HG03558 (cell line): ENCODE measurements around the gene BIN2.
"Not testable (repeated sequence)": the region's sequence is repeated elsewhere in the genome, so short reads cannot be mapped to it uniquely, and the experiment has no call there.

Experiments
- ATAC-seq: cut with Tn5 transposase; IDR thresholded peaks from one replicate; pipeline ENCODE4 v1.9.1; 2021; ENCODE audit warnings: moderate number of reproducible peaks; ENCODE audit not compliant: unreplicated experiment; ENCODE audit errors: extremely low read depth

The BIN2 gene

GRCh38 chr12:51318846-51319599 lies 5.0 kb downstream of the BIN2 start:
- no peak for ATAC-seq

- not testable (repeated sequence) for ATAC-seq
These were observed 5.7 kb downstream of the BIN2 start for GRCh38 chr12:51318057-51318806.

GRCh38 chr12:51311389-51311788 lies 12.6 kb downstream of the BIN2 start:
- no peak for ATAC-seq

- ATAC-seq: no peak
These were observed 16.1 kb downstream of the BIN2 start for GRCh38 chr12:51307655-51308593.

GRCh38 chr12:51306507-51306906 lies 17.5 kb downstream of the BIN2 start:
- ATAC-seq: no peak

GRCh38 chr12:51300768-51301167 lies 23.2 kb downstream of the BIN2 start:
- not testable (repeated sequence) for ATAC-seq

GRCh38 chr12:51295651-51296050 lies 28.3 kb downstream of the BIN2 start:
- ATAC-seq: no peak

GRCh38 chr12:51294097-51294496 lies 29.9 kb downstream of the BIN2 start:
- ATAC-seq: not testable (repeated sequence)

GRCh38 chr12:51293696-51294095 lies 30.3 kb downstream of the BIN2 start:
- no peak for ATAC-seq

- not testable (repeated sequence) for ATAC-seq
These were observed 32.1 kb downstream of the BIN2 start for GRCh38 chr12:51291603-51292513.

GRCh38 chr12:51285843-51286242 lies 38.1 kb downstream of the BIN2 start:
- no peak for ATAC-seq

- ATAC-seq: no peak
These were observed 42.6 kb downstream of the BIN2 start for GRCh38 chr12:51281202-51281924.

- ATAC-seq: no peak
These were observed 48.9 kb downstream of the BIN2 start for GRCh38 chr12:51275088-51275487.

- ATAC-seq: not testable (repeated sequence)
These were observed 51.2 kb downstream of the BIN2 start for GRCh38 chr12:51272810-51273209.

- ATAC-seq: no peak
These were observed 52.9 kb downstream of the BIN2 start for GRCh38 chr12:51270951-51271518.

GRCh38 chr12:51270067-51270950 lies 53.7 kb downstream of the BIN2 start, which contains the start of gene SMAGP:
SMAGP (minus strand) TSS chr12:51270415; CDS start chr12:51269278, 1,137 bp downstream.
- no peak for ATAC-seq
